HG03159 (cell line): Measurements from ENCODE around the gene STOX2.
"Not testable (repeated sequence)": the region's sequence is repeated elsewhere in the genome, so short reads cannot be mapped to it uniquely, and the experiment has no call there.

Experiments
- ATAC-seq: cut with Tn5 transposase; IDR thresholded peaks from one replicate; pipeline ENCODE4 v1.9.1; 2021; ENCODE audit warnings: mild to moderate bottlenecking, moderate library complexity; ENCODE audit not compliant: unreplicated experiment

The STOX2 gene

GRCh38 chr4:184019667-184020623 is 114.8 kb downstream of the STOX2 start:
- no peak for ATAC-seq

GRCh38 chr4:184021389-184021788 is 116.3 kb downstream of the STOX2 start:
- no peak for ATAC-seq

GRCh38 chr4:184022679-184023383 is 117.7 kb downstream of the STOX2 start:
- no peak for ATAC-seq

- no peak for ATAC-seq
Observed at GRCh38 chr4:184024637-184025036, 119.5 kb downstream of the STOX2 start.

- ATAC-seq = no peak
Observed at GRCh38 chr4:184028561-184029374, 123.7 kb downstream of the STOX2 start.

- ATAC-seq = no peak
Observed at GRCh38 chr4:184030036-184030435, 124.9 kb downstream of the STOX2 start.

GRCh38 chr4:184030764-184031163 is 125.7 kb downstream of the STOX2 start:
- ATAC-seq = no peak

- ATAC-seq = no peak
Observed at GRCh38 chr4:184032091-184032490, 127.0 kb downstream of the STOX2 start.

GRCh38 chr4:184039963-184040383 is 134.9 kb downstream of the STOX2 start:
- ATAC-seq = no peak

GRCh38 chr4:184041156-184041555 is 136.0 kb downstream of the STOX2 start:
- ATAC-seq = no peak

GRCh38 chr4:184046148-184046547 is 141.0 kb downstream of the STOX2 start:
- ATAC-seq = no peak

- not testable (repeated sequence) for ATAC-seq
Observed at GRCh38 chr4:184051262-184051661, 146.2 kb downstream of the STOX2 start.

- ATAC-seq = no peak
Observed at GRCh38 chr4:184052616-184053015, 147.5 kb downstream of the STOX2 start.

- no peak for ATAC-seq
Observed at GRCh38 chr4:184053434-184053833, 148.3 kb downstream of the STOX2 start.

GRCh38 chr4:184056877-184057276 is 151.8 kb downstream of the STOX2 start:
- ATAC-seq = no peak

GRCh38 chr4:184058026-184058425 is 152.9 kb downstream of the STOX2 start:
- ATAC-seq = no peak

GRCh38 chr4:184059099-184059498 is 154.0 kb downstream of the STOX2 start:
- ATAC-seq = no peak

- no peak for ATAC-seq
Observed at GRCh38 chr4:184061582-184061981, 156.5 kb downstream of the STOX2 start.

- no peak for ATAC-seq
Observed at GRCh38 chr4:184062769-184063168, 157.7 kb downstream of the STOX2 start.

- ATAC-seq = no peak
Observed at GRCh38 chr4:184064877-184065276, 159.8 kb downstream of the STOX2 start.
